Neuronal stem cell (in vitro differentiated cells): ENCODE measurements around the gene ETNK1. TPM values are rescaled to one million over a fixed set of nuclear protein-coding genes. Genes with fewer than 3 reads are reported as not detected.
A peak's percentile ranks its signal among the peaks of the same experiment; 100 is the strongest.

Experiments
- DNase-seq: peaks from one replicate; pipeline ENCODE4 v3.0.0-alpha.2; 2013; ENCODE audit warnings: low spot score
- H2AFZ ChIP-seq: one replicate; pipeline ENCODE4 v1.6.1; 2013; ENCODE audit warnings: mild to moderate bottlenecking, low read length, inconsistent platforms
- H2AK5ac ChIP-seq: 2 replicates; pipeline ENCODE4 v1.6.1; 2013; ENCODE audit warnings: low read depth, mild to moderate bottlenecking, inconsistent platforms, low read length, moderate library complexity, mixed read lengths
- H2BK120ac ChIP-seq: 2 replicates; pipeline ENCODE4 v1.6.1; 2013; ENCODE audit warnings: low read depth, mild to moderate bottlenecking, inconsistent platforms, low read length, moderate library complexity, mixed read lengths
- H2BK12ac ChIP-seq: one replicate; pipeline ENCODE4 v1.6.1; 2013; ENCODE audit warnings: low read length, inconsistent platforms
- H2BK15ac ChIP-seq: 2 replicates; pipeline ENCODE4 v1.6.1; 2013; ENCODE audit warnings: mild to moderate bottlenecking, low read length, inconsistent platforms, mixed read lengths
- H2BK5ac ChIP-seq: one replicate; pipeline ENCODE4 v1.6.1; 2013; ENCODE audit warnings: inconsistent platforms, mild to moderate bottlenecking, low read length, moderate library complexity
- H3K14ac ChIP-seq: one replicate; pipeline ENCODE4 v1.6.1; 2013; ENCODE audit warnings: low read length, inconsistent platforms
- H3K18ac ChIP-seq: 2 replicates; pipeline ENCODE4 v1.6.1; 2013; ENCODE audit warnings: low read length, inconsistent platforms
- H3K23ac ChIP-seq: 2 replicates; pipeline ENCODE4 v1.6.1; 2013; ENCODE audit warnings: low read depth, mild to moderate bottlenecking, mixed read lengths, low read length, inconsistent platforms; ENCODE audit not compliant: poor library complexity
- H3K27ac ChIP-seq: replicated peaks from 3 replicates; pipeline ENCODE4 v1.5.1; 2013; ENCODE audit warnings: low read length, inconsistent platforms
- H3K27me3 ChIP-seq, 3 experiments: 2 replicates each; pipeline ENCODE4 v1.6.1; 2013; ENCODE audit warnings: low read length in 3 of 3, mild to moderate bottlenecking in 2 of 3, inconsistent platforms in 1 of 3, low read depth in 1 of 3, mixed read lengths in 1 of 3, moderate library complexity in 1 of 3; ENCODE audit not compliant: control insufficient read depth in 3 of 3, insufficient read depth in 3 of 3
- H3K36me3 ChIP-seq, 2 donors: replicated peaks in 1 of 2; 2 replicates each; pipeline ENCODE4 v1.6.1; 2013; ENCODE audit warnings: low read length in 2 of 2; ENCODE audit not compliant: control insufficient read depth in 2 of 2, insufficient read depth in 2 of 2
- H3K4ac ChIP-seq: 2 replicates; pipeline ENCODE4 v1.6.1; 2013; ENCODE audit warnings: inconsistent platforms, mild to moderate bottlenecking, low read length, moderate library complexity
- H3K4me1 ChIP-seq, 2 donors: 1 replicate in 1 of 2; 2 replicates in 1 of 2; pipeline ENCODE4 v1.6.1; 2013; ENCODE audit warnings: low read length in 2 of 2, low read depth in 1 of 2; ENCODE audit not compliant: control insufficient read depth in 2 of 2, insufficient read depth in 1 of 2
- H3K4me2 ChIP-seq: one replicate; pipeline ENCODE4 v1.6.1; 2013; ENCODE audit warnings: mild to moderate bottlenecking, low read length, inconsistent platforms; ENCODE audit not compliant: insufficient read depth, poor library complexity, severe bottlenecking
- H3K4me3 ChIP-seq, 2 donors: 2 replicates each; pipeline ENCODE4 v1.5.1; 2013; ENCODE audit warnings: low read length in 2 of 2, mild to moderate bottlenecking in 2 of 2, inconsistent platforms in 1 of 2, moderate library complexity in 1 of 2
- H3K79me1 ChIP-seq: one replicate; pipeline ENCODE4 v1.6.1; 2013; ENCODE audit warnings: low read depth, mild to moderate bottlenecking, inconsistent platforms, low read length, moderate library complexity
- H3K9ac ChIP-seq: one replicate; pipeline ENCODE4 v1.6.1; 2013; ENCODE audit warnings: mild to moderate bottlenecking, low read depth, low read length, inconsistent platforms; ENCODE audit not compliant: poor library complexity
- H3K9me3 ChIP-seq, 2 donors: replicated peaks in 1 of 2; 2 replicates each; pipeline versions ENCODE3 to v1.6.1; 2013; ENCODE audit warnings: low read length in 2 of 2, mild to moderate bottlenecking in 2 of 2, inconsistent platforms in 1 of 2, low read depth in 1 of 2, mixed read lengths in 1 of 2, moderate library complexity in 1 of 2; ENCODE audit not compliant: control insufficient read depth in 2 of 2, insufficient read depth in 1 of 2
- H4K8ac ChIP-seq: one replicate; pipeline ENCODE4 v1.6.1; 2013; ENCODE audit warnings: low read depth, mild to moderate bottlenecking, inconsistent platforms, low read length, moderate library complexity
- H4K91ac ChIP-seq: one replicate; pipeline ENCODE4 v1.6.1; 2013; ENCODE audit warnings: low read length, low read depth, mild to moderate bottlenecking, inconsistent platforms; ENCODE audit not compliant: poor library complexity
- WGBS, 2 donors: extraction: QIAGEN DNeasy Blood & Tissue Kit; methylation state at CpG; one replicate each; pipeline ENCODE4 v1.1.7; 2013; ENCODE audit warnings: missing lambda C conversion rate in 2 of 2, mixed read lengths in 1 of 2; ENCODE audit not compliant: insufficient read length in 2 of 2, insufficient replicate concordance in 1 of 2; ENCODE audit errors: extremely low coverage in 2 of 2; 5-methylcytosine and 5-hydroxymethylcytosine counted together
- polyA plus RNA-seq, 2 experiments: library from polyadenylated mRNA; stranded (reverse); fragments of 200-250 nt; gene quantifications; one replicate each; pipeline ENCODE4 v1.2.3, GENCODE V29; 2013

The ETNK1 gene
- 19.1 TPM for polyA plus RNA-seq (2013, experiment 1 of 2)
- 21.0 TPM for polyA plus RNA-seq (2013, experiment 2 of 2)

- Histone ChIP-seq H4K8ac (peak within 1 kb of the TSS; percentile 72), H2BK5ac (peak within 1 kb of the TSS; percentile 95), H3K4me2 (peak within 1 kb of the TSS; percentile 86), H3K27ac (peak within 1 kb of the TSS; percentile 78), H3K14ac (peak within 1 kb of the TSS; percentile 84), H2BK120ac (no peak within 1 kb of the TSS), H3K4ac (peak within 1 kb of the TSS; percentile 85), H3K79me1 (peaks cover 4% of the 10 kb centered on the region), H3K36me3 (peaks cover 0 to 30% of the 10 kb centered on the region in 2 donors), H2BK15ac (peak within 1 kb of the TSS; percentile 62), H3K4me3 (peak within 1 kb of the TSS; percentile 87 to 97), H3K18ac (peak within 1 kb of the TSS; percentile 98), H2AK5ac (peak within 1 kb of the TSS; percentile 78), H3K9me3 (no peaks in the 10 kb centered on the region), H3K23ac (peak within 1 kb of the TSS; percentile 98), H2BK12ac (peak within 1 kb of the TSS; percentile 82), H3K27me3 (no peaks in the 10 kb centered on the region), H4K91ac (peak within 1 kb of the TSS; percentile 64), H3K4me1 (peaks cover 3 to 17% of the 10 kb centered on the region in 2 donors), H2AFZ (peak within 1 kb of the TSS; percentile 92), H3K9ac (peak within 1 kb of the TSS; percentile 97)
- WGBS, 2 donors: no CpG with 5 or more reads among the region's 71 CpGs
- DNase-seq: peak; percentile 74
Observed at GRCh38 chr12:22624870-22625761, at the start of gene ETNK1. TSS of gene ETNK1 (plus strand) at chr12:22625171. CDS start at chr12:22625431, 260 bp downstream.

- WGBS, 2 donors: no CpG with 5 or more reads among the region's 1 CpG
Observed at GRCh38 chr12:22576065-22576464, 48.9 kb upstream of the ETNK1 start.

GRCh38 chr12:22576473-22576872, 48.5 kb upstream of the ETNK1 start:
- no peaks in the 10 kb centered on the region for H3K36me3 ChIP-seq
- no peak overlapping the region for H3K27ac ChIP-seq
- H3K9ac ChIP-seq: no peak overlapping the region
- no peak overlapping the region for H2BK120ac ChIP-seq
- H3K27me3 ChIP-seq: no peaks in the 10 kb centered on the region
- no peak overlapping the region for H2AK5ac ChIP-seq
- H2BK5ac ChIP-seq: no peak overlapping the region
- no peak for DNase-seq
- no peak overlapping the region for H3K4ac ChIP-seq
- no peak overlapping the region for H4K91ac ChIP-seq
- H3K23ac ChIP-seq: no peak overlapping the region
- H2AFZ ChIP-seq: no peak overlapping the region
- no peak overlapping the region for H2BK15ac ChIP-seq
- H4K8ac ChIP-seq: no peak overlapping the region
- WGBS, 2 donors: no CpG with 5 or more reads among the region's 2 CpGs
- no peaks in the 10 kb centered on the region for H3K9me3 ChIP-seq
- no peak overlapping the region for H3K4me3 ChIP-seq
- H3K4me1 ChIP-seq: no peaks in the 10 kb centered on the region
- no peak overlapping the region for H2BK12ac ChIP-seq
- no peak overlapping the region for H3K14ac ChIP-seq
- H3K4me2 ChIP-seq: no peak overlapping the region
- no peak overlapping the region for H3K18ac ChIP-seq
- H3K79me1 ChIP-seq: no peaks in the 10 kb centered on the region

More at GRCh38 chr12:22576065-22576464, 48.9 kb upstream of the ETNK1 start:
- Histone ChIP-seq H3K4me3 (no peak overlapping the region), H4K8ac (no peak overlapping the region), H2BK120ac (no peak overlapping the region), H2AK5ac (no peak overlapping the region), H3K4me1 (no peaks in the 10 kb centered on the region), H2AFZ (no peak overlapping the region), H3K14ac (no peak overlapping the region), H4K91ac (no peak overlapping the region), H3K9ac (no peak overlapping the region), H2BK15ac (no peak overlapping the region), H3K18ac (no peak overlapping the region), H3K27ac (no peak overlapping the region), H3K4ac (no peak overlapping the region), H3K4me2 (no peak overlapping the region), H3K27me3 (no peaks in the 10 kb centered on the region), H3K23ac (no peak overlapping the region), H2BK12ac (no peak overlapping the region), H2BK5ac (no peak overlapping the region), H3K79me1 (no peaks in the 10 kb centered on the region), H3K9me3 (no peaks in the 10 kb centered on the region), H3K36me3 (no peaks in the 10 kb centered on the region)
- DNase-seq: no peak

- H3K27me3 ChIP-seq: no peaks in the 10 kb centered on the region
- no peak overlapping the region for H2BK15ac ChIP-seq
- H4K91ac ChIP-seq: no peak overlapping the region
- no peak overlapping the region for H3K4me3 ChIP-seq
- H2AK5ac ChIP-seq: no peak overlapping the region
- H3K18ac ChIP-seq: no peak overlapping the region
- no peaks in the 10 kb centered on the region for H3K4me1 ChIP-seq
- no peak overlapping the region for H3K27ac ChIP-seq
- no peak for DNase-seq
- H3K14ac ChIP-seq: no peak overlapping the region
- no peak overlapping the region for H2BK5ac ChIP-seq
- no peaks in the 10 kb centered on the region for H3K9me3 ChIP-seq
- no peaks in the 10 kb centered on the region for H3K79me1 ChIP-seq
- no peak overlapping the region for H4K8ac ChIP-seq
- no peak overlapping the region for H2BK12ac ChIP-seq
- no peak overlapping the region for H2AFZ ChIP-seq
- H3K4me2 ChIP-seq: no peak overlapping the region
- WGBS, 2 donors: no CpG with 5 or more reads among the region's 1 CpG
- H3K4ac ChIP-seq: no peak overlapping the region
- H3K9ac ChIP-seq: no peak overlapping the region
- H2BK120ac ChIP-seq: no peak overlapping the region
- H3K36me3 ChIP-seq: no peaks in the 10 kb centered on the region
- no peak overlapping the region for H3K23ac ChIP-seq
Observed at GRCh38 chr12:22577667-22578066, 47.3 kb upstream of the ETNK1 start.
